Hindlimb muscle (tissue), 1 donor: Measurements from ENCODE around the gene AGFG1. TPM values are rescaled to one million over a fixed set of nuclear protein-coding genes. Genes with fewer than 3 reads are reported as not detected.
A peak's percentile ranks its signal among the peaks of the same experiment; 100 is the strongest.
"Not testable (repeated sequence)": the region's sequence is repeated elsewhere in the genome, so short reads cannot be mapped to it uniquely, and the experiment has no call there.

Source experiments
- DNase-seq: peaks from one replicate; pipeline ENCODE4 v3.0.0-alpha.2; 2013
- polyA plus RNA-seq: library from polyadenylated mRNA; unstranded; fragments of 120-200 nt; gene quantifications from one replicate; pipeline ENCODE4 v1.2.1, GENCODE V29; 2013; ENCODE audit not compliant: insufficient read length

Gene AGFG1
- polyA plus RNA-seq, 1 donor, result 50.0 TPM

- no peak for DNase-seq
These were observed 74.0 kb downstream of the AGFG1 start for GRCh38 chr2:227545990-227546389.

DNA sequence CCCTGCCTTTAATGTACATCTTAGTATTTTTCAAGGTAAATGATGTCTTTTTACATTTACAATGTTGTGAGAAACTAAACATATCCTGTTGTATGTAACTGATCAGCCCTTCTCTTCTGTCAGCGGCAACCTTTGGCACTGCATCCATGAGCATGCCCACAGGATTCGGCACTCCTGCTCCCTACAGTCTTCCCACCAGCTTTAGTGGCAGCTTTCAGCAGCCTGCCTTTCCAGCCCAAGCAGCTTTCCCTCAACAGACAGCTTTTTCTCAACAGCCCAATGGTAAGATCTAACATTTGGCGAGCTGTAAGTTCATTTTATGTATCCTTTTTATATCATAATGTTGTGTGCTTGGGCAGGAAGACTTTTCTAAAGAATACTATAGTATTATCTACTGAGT is 79.9 kb downstream of the AGFG1 start:
- no peak for DNase-seq

- DNase-seq, result no peak
These were observed 90.6 kb downstream of the AGFG1 start for GRCh38 chr2:227562581-227562980.

GRCh38 chr2:227565080-227565479 is 93.1 kb downstream of the AGFG1 start:
- DNase-seq, result no peak

- no peak for DNase-seq
These were observed 94.1 kb downstream of the AGFG1 start for GRCh38 chr2:227566012-227566411.

- DNase-seq, result no peak
These were observed 96.9 kb downstream of the AGFG1 start for GRCh38 chr2:227568852-227569169.

GRCh38 chr2:227570615-227571014 is 98.7 kb downstream of the AGFG1 start:
- no peak for DNase-seq

- no peak for DNase-seq
These were observed 104.2 kb downstream of the AGFG1 start for GRCh38 chr2:227576110-227576509.

GRCh38 chr2:227576812-227577211 is 104.9 kb downstream of the AGFG1 start:
- no peak for DNase-seq

- DNase-seq, result no peak
These were observed 105.6 kb downstream of the AGFG1 start for GRCh38 chr2:227577555-227577954.

- no peak for DNase-seq
These were observed 106.7 kb downstream of the AGFG1 start for GRCh38 chr2:227578642-227579041.

DNA sequence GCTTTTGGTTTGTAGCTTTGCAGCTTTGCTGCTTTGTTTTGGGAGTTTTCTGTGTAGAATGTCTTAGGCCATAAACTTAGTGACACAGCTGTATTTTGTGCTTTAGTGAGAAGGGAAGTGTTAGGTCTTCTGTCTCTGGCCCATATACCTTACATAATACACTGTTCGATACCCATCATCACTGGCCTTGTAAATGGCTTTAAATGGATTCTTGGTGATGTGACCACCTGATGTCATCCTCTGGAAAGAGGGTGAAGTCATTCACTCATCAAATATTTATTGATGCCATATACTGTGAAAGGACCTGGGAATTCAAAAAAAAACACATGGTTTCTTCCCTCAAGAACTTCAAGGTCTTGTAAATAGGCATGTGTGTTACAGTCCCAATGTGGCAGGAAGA is 107.8 kb downstream of the AGFG1 start:
- DNase-seq, result no peak

GRCh38 chr2:227582369-227582768 is 110.4 kb downstream of the AGFG1 start:
- no peak for DNase-seq

- no peak for DNase-seq
These were observed 120.9 kb downstream of the AGFG1 start for GRCh38 chr2:227592694-227593387.

GRCh38 chr2:227595797-227596196 is 123.8 kb downstream of the AGFG1 start:
- no peak for DNase-seq

- DNase-seq, result no peak
These were observed 125.1 kb downstream of the AGFG1 start for GRCh38 chr2:227597036-227597435.

GRCh38 chr2:227597998-227598397 is 126.0 kb downstream of the AGFG1 start:
- no peak for DNase-seq

- DNase-seq, result not testable (repeated sequence)
These were observed 127.0 kb downstream of the AGFG1 start, which contains the start of gene SCYGR2 for GRCh38 chr2:227598835-227599503. Gene SCYGR2 (plus strand): TSS chr2:227598893. CDS start chr2:227598893, 0 bp downstream.

GRCh38 chr2:227602358-227602757 is 130.4 kb downstream of the AGFG1 start:
- DNase-seq, result no peak

- DNase-seq, result no peak
These were observed 134.5 kb downstream of the AGFG1 start for GRCh38 chr2:227606476-227606875.

DNA sequence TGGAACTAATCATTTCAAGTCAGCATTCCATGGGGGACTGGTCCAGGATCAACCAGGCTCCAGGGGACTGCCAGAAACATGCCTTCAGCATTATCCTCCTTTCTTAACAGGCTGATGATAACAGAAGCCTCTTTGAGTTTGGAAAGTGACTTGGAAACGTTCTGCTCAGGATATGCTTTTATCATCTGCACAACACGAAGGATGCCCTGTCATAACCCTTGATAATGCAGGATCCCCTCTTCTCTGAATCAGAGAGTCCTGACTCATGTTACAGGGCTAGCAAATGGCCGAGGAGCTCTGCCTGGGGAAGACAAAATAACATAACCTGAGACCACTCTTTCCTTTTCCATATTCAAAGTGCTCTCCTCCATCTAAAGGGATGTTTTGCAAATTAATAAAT is 136.0 kb downstream of the AGFG1 start:
- DNase-seq, result no peak

- DNase-seq, result peak; percentile 18
These were observed 136.8 kb downstream of the AGFG1 start for GRCh38 chr2:227608561-227609338.

- DNase-seq, result no peak
These were observed 138.2 kb downstream of the AGFG1 start for GRCh38 chr2:227610123-227610522.
